ENCODE measurements around the gene GPC4.
"Not testable (repeated sequence)": the region's sequence is repeated elsewhere in the genome, so short reads cannot be mapped to it uniquely, and the experiment has no call there.

The GPC4 gene

DNA sequence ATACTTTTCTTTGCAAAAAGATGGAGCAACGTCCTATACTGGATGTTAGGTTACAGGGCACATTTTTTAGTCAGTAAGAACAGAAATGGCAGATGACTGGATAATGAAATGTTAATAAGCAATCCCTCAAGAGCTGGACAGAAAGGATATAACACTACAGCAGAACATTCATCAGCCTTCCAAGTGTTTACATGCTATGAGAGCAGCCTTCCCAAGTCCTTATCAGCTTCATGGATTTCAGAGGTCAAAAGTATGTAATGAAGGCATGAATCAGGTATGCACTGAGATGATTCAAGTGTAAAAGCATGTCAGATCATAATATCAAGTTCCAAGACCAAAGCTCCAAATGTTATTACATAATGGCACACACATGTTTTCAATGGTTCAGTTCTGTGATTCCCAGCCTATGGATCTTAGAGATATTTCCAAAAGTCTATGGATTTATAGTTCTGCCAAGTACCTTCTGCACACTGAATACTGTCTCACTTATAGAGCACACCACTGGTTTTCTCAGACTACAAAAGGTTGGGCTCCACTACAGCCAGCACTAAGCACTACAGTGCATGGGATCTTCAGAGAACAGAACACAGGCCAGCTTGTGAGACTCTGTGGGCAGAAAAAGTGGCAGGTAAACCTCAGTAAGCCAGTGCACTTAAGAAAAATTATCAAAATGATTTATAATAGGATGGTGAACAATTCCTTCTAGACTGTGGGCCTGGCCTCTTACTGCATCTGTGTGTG lies 49.2 kb downstream of the GPC4 start:
- no peak for DNase-seq

DNA sequence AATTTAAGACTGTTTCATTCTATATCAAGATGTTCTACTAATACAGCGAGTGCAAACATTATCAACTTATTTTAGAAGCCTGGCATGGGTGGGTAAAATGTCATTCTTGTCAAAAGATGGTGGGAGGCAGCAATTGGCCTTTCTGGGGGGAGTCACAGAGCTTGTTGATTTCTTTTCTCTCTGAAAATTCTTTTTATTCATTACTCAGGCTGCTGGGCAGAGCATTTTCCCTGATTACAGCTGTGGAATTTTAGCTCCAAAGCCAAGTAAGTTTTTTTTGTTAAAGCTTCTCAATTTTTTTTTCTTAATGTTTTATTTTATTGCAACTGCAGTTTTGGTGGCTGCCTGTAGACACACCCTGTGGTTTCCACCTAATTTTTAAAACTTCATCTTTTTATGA lies 50.4 kb downstream of the GPC4 start:
- DNase-seq = no peak

DNA sequence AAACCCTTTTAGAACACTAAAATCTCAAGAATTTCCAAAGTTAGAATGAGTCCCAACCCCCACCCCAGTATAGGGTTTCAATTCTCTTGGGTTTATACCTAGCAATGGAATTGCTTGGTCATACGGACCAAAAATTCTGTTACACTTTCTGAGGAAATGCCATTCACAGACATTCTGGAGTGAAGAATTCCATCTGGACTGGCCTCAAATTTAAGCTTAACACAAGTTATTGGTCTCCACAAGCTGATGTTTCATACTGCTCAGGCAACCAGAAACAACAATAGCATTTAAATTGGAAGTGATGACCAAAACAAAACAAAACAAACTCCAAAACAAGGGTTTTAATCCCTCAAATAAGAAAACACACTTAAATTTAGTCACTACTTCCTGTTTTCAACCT lies 51.1 kb downstream of the GPC4 start:
- DNase-seq = no peak

DNA sequence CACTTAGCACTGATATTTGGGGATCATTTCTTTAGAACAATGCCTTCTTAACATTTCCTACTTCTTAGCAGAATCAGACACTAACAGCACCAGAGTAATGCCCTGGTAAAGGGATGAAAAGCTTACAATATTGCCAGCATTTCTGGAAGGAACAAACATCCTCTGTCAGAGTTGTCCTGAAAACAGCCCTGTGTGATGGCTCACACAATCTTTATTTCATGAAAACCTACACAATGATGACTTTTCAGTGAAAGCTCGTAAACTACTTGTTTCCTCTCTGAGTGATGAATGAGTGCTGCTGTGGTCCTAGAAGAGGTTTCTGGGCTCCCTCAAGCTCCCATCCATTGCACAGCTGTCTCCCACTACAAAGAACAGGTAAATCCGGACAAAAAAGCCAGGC lies 52.8 kb downstream of the GPC4 start:
- no peak for DNase-seq

DNA sequence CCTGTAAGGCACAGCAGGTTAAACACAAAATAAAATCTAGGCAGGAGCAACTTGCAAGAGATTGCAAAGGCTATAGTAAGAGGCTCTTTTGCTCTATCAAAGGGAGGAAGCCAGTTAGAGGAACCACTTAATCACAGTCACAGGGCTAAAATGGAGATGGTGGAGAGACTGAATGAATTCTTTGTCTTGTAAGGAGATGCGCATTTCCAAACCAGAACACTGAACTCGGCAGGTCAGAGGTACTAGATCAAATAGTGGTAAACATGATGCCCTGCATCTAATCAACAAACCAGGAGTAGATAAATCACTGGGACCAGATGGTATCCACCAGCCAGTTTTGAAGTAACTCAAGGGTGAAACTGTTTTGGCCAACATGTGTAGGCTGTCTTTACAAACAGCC lies 55.8 kb downstream of the GPC4 start:
- no peak for DNase-seq

DNA sequence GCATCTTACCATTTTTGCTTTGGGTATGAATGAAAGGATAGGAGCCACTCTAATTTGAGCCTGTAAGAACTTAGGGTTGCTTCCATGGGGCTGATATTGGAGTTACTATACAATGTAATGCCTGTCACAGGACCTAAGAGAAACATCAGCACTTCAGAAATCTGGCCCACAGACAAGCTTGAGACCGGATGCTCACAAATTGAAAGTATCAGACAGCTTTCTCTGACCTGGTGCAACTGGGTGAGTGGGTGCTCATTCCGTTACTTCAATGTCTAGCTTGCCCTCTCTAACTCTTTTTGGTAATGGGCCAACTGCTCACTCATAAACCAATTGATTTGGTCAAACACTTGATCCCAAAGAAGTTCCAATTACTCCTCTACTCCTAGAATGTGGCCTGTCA lies 62.1 kb downstream of the GPC4 start:
- no peak for DNase-seq

DNA sequence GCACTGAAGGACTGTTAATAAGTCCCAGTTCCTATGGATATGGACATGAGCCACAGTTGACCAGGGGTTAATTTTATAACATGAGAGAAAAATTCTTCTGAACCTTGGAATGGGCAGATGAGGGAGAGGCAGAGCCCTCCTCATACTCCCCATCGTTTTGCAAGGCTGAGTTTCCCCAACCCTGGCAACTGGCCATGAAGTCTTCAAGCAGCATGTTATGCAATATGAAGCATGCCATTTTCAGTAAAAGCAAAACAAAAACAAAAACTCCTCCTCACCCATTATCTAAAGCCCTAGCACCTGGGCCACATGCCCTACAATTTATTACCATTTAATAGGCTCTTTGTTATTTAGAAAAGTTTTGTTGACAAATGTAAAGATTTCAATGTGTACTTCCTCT lies 64.5 kb downstream of the GPC4 start:
- no peak for DNase-seq

DNA sequence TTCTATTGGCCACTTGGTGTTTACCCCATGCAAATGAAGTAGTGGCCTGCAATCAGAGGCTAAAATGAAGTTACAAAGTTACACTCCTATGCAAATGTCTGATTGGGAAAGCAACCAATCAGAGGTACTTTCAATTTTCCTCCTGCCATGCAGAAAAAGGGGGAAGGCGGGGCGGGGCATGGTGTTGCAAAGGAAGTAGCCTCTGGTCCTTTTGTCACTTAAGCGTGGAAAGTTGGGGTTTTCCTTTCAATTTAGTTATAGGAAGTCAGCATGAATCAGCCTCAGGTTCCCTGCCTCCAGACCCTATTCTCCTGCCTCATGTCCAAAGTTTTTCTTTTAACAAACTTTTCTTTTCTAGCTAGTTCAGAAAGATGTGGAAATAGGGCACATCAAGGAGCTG lies 69.3 kb downstream of the GPC4 start:
- DNase-seq = no peak

DNA sequence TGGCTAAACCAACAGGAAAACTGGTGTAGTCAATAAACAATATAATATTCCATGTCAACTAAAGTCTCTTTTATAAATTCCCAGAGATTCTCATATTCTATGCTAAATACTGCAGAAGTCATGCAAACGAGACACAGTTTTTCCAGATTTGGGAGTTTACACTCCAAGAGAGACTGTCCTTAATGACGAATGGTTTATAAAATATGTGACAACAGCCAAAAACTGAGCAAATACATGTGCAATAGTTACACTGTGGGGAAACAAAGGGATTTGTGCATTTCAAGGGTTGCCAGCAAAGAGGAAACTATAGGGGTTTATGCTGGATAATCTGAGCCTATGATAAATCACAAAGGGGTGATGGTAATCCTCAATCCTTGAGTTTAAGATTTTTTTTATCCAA lies 75.7 kb downstream of the GPC4 start:
- no peak for DNase-seq

DNA sequence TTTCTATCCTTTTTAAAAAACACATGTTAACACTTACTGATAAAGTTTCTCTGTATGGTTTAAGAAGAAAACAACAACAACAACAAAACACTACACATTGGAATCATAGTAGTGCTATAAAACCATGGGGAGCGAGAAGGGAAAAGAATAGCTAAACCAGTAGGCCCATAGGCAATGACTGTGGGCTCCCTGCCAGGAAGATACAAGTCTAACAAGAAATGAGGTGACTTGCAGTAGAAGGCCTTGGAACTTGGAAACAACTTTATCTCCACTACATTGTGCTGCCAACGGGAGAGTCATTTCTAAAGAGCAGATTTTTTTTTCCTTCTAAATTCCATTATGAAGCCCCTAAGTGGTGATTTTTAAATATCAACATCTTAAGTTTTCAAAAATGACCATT lies 78.0 kb downstream of the GPC4 start:
- no peak for DNase-seq

DNA sequence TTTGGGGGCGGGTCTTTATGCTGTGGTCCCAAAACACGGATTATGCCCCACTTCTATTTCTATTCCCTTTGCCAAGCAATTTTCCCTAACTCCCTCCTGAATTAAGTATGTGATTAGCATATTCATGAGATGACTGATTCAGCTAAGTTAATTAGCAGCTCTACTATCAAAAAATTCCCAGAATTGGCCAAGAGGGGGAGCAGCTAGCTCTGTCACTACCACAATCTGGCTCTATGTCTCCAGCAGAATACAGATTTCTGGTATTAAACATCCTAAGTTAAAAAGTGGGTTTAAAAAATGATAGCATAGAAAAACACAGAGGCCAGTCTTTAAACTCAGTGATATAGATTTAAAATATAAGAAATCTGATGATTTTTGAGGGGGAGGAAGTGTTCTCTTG lies 80.3 kb downstream of the GPC4 start:
- DNase-seq = no peak

DNA sequence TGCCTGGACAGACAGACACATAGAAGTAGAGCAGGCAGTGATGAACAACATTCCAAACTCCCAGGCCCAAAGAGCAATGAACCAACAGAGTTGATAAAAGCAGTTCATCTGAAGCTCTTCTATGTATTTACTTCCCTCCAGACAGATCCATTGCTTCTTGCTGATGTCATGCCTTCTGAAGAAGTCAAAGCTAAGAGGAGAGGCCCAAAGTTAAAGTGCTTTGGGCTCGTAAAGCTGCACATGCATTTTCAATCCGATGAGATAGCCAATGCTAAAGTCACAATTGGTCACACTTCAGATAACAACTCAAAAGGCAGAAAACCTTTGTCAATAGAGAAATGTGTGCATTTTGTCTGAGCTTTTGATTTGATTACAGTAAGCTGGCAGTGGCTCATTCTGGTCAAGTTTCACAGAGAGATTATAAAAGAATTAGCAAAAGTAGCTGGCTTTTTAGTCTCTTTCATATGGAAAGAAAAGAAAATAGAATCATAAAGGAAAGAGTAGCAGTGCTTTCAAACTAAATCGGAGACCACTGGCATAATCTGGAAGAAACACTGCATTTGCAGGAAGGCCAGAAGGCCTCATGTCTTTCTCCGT lies 82.0 kb downstream of the GPC4 start:
- DNase-seq = no peak

DNA sequence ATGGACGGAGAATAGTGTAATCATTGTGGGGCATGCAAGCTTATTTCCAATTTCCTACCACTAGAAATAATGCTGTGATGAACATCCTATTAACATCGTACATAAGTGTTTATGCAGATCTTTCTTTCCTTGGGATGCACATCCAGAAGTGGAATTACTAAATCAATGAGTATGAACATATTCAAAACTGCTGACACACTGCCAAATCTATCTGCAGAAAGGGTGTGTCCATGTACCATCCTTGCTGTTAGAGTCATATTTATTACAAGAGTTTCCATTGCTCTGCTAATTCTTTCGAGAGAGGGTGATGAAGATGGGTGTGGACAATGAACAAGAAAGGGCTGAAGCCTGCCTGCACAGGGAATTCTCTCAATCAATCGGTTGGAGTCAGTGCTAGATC lies 82.6 kb downstream of the GPC4 start:
- no peak for DNase-seq

DNA sequence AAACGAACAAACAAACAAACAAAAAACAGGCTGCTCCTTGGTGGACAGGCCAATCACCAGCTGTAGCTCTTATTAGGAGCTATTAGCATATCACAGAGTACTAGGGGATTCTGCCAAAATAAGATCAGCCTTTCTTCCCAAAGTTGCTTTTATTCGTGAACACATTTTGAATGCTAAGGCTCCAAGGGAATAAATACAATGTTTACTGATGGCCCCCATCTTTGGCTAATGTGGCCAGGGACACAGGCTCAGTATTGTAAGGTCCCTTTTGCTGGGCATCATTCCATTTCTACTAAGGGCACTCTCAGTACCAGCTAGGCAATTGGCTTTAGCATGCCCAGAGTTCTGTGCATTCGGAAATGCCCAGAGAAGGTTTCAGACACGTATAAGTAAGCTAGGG lies 84.3 kb downstream of the GPC4 start:
- no peak for DNase-seq

DNA sequence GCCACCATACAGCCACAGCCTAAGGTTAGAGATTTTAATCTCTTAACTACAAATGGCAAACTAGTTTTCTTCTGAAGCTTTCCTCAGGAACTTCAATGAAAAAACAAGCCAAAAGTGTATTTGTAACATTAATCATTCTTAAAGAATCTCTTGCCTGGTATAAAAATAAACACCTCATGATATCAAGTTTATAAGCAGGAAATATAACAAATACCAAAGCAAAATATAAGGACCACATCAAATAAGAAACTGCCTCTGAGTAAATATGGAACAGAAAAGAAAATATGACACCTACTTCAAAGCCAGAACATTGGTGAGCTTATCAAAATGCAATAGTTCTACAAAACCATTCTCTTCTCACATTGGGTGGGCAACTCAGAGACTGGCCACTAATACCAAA lies 89.9 kb downstream of the GPC4 start:
- DNase-seq = no peak

DNA sequence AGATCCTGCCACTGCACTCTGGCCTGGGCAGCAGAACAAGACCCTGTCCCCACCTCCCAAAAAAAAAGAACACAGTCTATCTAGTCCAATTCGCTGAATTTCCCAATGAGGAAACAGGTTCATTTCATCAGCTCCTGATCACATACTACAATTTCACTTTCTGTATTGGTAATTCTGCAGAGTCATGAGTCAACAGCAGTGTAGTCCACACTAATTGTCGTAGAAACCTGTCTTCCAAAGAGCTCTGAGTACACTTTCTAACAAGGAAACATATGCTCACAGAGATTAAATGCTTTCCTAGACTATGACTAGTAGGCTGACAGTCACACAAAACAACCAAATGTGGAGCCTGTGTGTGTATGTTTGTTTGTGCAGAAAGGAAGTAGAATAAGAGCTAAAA lies 91.9 kb downstream of the GPC4 start:
- DNase-seq = no peak

DNA sequence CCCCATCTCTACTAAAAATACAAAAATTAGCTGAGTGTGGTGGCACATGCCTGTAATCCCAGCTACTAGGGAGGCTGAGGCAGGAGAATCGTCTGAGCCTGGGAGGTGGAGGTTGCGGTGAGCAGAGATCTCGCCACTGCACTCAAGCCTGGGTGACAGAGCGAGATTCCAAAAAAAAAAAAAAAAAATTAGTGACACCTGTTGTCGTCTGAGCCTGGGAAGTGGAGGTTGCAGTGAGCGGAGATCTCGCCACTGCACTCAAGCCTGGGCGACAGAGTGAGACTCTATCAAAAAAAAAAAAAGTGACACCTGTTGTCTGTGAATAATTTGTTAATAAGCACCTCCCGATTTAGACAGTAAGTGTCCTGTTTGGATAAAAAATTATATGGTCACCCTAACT lies 93.0 kb downstream of the GPC4 start:
- not testable (repeated sequence) for DNase-seq

DNA sequence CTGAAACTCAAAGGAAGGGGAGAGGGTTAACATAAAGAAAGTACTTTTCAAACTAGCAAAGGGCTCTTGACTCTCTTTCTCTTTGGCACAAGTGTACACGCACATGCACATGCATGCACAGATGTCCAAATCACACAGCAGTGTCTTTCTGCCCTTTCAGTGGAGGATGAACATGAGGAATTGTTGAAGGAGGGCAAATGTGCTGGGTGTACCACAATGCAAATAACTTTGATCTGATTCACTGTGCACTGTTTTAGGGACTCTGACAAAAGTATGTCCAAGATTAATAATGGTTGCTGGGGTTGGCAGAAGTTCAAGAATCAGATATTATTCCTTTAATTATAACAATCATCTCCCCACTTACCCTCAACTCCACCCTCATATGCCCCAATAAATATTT lies 93.8 kb downstream of the GPC4 start:
- DNase-seq = no peak

DNA sequence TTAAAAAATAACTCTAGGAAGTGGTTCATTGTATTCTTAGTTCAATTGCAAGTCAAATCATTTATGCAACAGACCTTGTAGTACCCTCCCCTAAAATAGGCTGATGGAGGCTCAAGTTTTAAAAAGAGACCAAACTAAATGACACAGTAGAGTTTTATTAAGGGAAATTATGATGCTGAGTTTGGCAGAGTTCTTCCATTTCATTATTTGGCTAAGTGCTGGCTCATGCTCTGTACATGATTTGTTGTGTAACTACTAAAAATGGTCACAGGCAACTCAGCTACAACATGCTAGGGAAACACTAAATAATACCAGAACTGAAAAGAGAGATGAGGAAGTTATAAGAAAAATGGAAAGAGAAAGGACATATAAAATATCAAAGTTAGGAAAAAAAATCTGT lies 101.0 kb downstream of the GPC4 start:
- no peak for DNase-seq

DNA sequence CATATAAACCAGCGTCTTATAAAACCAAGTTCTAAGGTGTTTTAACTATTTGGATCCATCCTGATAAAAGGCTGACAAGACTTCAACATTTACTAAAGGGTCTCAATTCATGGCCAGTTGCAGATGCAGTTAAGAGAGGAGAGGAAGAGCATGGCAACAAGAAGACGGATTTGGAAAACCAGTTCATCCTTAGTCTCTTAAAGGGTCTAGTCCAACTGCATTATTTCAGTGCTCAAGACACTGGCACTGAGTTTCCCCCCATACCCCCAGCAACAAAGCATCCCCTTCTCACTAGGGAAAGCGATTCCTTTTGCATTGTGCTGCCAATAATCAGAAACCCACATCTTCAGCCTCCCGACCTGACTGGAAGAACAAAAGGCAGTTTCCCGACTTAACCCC lies 106.8 kb downstream of the GPC4 start:
- no peak for DNase-seq

DNA sequence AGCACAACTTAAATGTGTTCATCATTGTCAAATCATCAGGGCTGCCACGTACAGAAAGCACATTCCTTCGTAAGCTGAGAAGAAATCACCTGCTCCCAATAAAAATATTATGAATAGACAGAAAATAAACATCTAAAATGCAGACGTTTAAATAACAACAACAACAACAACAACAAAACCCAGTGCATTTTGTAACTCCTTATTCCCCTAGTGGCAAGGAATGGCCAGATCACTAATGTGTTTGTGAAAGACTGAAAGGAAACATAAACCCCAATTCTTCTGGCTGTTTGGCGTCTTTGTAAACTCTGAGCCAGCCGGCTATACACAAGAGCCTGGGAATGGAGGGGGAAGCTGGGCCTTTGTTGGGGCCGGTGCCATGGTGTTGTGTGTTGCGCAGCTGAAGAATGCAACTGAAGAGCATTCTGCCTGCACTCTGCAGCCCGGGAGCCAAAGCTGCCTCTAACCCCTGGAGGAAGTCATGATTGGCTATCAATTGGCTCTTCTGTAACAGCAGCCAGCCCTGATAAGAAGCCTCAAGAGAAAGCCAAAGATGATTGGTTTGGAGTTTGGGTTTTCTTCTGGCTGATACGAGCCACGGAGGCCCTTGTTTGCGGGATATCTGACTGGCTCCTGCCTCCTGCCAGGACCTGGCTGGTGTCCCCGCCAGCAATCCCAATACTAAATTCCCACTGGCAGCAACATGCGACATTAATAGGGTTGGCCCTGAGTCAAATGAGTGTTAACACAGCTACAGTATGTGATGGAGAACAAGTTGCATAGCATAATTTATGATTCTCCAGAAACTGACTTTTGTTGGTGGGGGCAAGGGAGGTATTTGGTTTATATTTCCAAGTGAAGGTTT lies 107.4 kb downstream of the GPC4 start:
- no peak for DNase-seq

DNA sequence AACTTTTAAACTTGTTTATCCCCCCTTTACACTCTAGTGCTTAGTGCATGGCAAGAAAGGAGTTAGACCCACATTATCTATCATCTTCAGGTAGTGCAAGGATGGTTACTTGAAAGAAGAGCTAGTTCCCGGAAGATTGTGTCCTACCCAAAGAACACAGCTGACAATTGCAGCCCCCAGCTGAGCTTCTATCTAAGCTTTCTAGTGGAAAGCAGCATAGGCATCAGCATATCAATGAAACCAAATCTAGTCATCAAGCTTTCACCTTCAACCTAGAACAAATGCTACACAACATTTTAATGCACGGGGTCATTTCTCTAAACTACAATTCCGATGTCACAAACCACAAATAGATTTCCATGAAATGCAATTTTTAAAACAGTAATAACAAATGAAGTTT lies 108.2 kb downstream of the GPC4 start:
- DNase-seq = no peak

DNA sequence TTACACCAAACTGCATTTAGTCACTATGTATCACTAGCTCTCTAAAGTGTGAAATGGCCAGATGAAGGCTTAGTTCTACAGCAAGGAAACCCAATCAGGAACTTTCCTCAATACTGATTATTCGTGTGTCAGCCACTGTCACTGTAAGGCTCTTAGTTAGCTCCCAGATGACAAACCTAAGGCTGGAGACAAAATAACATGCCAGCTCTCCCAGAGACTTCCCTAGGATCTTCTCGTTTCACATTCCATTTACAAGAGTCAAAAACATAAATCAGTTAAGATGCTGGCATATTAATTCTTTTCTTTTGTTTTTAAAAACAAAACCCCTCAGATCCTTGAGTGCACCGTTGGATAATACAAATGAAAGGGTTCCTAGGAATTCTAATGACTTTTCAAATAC lies 109.0 kb downstream of the GPC4 start:
- no peak for DNase-seq

DNA sequence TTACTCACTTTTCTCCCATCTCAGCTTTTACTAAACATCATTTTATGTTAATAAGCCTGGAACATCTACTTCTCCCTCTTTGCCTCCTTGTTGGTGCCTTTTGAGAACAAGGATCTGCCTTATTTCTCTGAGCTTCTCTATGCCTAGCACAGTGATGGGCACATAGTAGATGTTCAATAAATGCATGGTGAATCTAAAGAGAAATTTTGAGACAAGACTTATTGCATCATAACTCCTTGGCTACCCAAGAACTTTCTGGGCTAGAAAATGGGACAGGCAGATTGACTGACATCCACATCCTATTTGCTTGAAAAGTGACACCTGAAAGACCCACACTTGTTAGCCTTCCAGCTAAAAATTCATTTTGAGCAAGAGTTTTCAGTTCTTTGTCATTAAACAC lies 109.9 kb downstream of the GPC4 start:
- DNase-seq = no peak
